ENCODE results near the gene ANKK1. TPM values are rescaled to one million over a fixed set of nuclear protein-coding genes. Genes with fewer than 3 reads are reported as not detected.

Gene ANKK1
- total and polyA plus RNA-seq, 2 of the 8 experiments (the other 6 are each of a cell fraction or from before 2014, with no cell fraction given), result 0.11 TPM; not detected in 1

DNA sequence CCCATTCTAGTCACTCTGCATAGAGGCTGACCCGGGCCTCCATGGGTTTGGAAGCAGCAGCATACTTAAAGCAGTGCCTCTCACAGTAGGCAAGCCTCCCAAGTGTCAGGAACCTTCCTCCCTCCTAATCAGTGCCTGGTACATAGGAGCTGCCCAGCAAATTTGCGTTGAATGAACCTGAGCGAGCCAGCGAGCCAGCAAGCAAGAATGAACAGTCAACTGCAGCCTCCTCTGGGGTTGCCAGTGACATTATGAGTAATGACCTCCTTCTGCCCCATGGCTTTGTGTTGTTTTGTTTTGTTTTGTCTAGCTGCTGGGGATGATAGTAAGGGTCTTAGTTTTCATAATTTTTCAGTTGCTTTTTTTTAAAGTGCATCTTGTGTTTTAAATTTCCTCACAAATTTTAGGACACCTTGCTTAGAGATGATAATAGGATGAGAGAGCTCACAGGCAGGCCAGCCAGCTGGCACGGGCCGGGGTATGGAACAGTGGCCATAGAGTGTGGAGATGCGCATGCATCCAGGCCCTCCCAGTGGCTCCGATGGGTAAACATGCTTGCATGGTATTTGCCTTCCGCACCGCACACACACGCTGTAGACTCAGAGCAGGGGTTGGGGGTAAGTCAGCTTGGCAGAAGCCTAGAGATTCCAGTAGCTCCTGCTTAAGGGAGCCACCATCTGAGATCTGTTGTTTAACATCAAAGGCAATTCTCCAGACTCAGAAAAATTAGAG is 37.1 kb upstream of the ANKK1 start:
- H3K9ac ChIP-seq (replicated peaks in 1 of 4; ENCODE audit: extremely low read depth in 1 of 4, low read depth in 3 of 4, low read length in 3 of 4), result no peak overlapping the region
- no peak overlapping the region for H3K56ac ChIP-seq (replicated peaks; ENCODE audit: insufficient read length, low read depth, low read length)
- H3K4me2 ChIP-seq (ENCODE audit: insufficient read depth in 1 of 2, low read depth in 2 of 2, low read length in 2 of 2), result no peak overlapping the region
- no peak overlapping the region for H4K8ac ChIP-seq (ENCODE audit: extremely low read depth, insufficient read depth, low read length)
- H3K4me1 ChIP-seq (replicated peaks in 1 of 4; ENCODE audit: control insufficient read depth in 3 of 4, insufficient read depth in 4 of 4, low read length in 3 of 4), result no peaks in the 10 kb centered on the region
- TF ChIP-seq RXRA (IDR thresholded peaks at IDR 0.05; ENCODE audit: insufficient read depth, low read depth, low read length), result no peak
- no peak for TF ChIP-seq JUND (IDR thresholded peaks at IDR 0.05; ENCODE audit: low read length)
- TF ChIP-seq CREB1 (IDR thresholded peaks at IDR 0.05), result no peak
- no peaks in the 10 kb centered on the region for H3K36me3 ChIP-seq (ENCODE audit: control insufficient read depth in 2 of 4, insufficient read depth in 4 of 4, low read length in 3 of 4)
- H3K14ac ChIP-seq (ENCODE audit: insufficient read length), result no peak overlapping the region
- ChIA-PET CTCF (ENCODE audit: partially characterized antibody) (interaction anchor here (0.8 to 2.9 kb wide), 6 partner anchors 11 to 38 kb away, joined by 4 to 8 read pairs (median 5); partner anchors contain the start of gene ANKK1), POLR2A (ENCODE audit: partially characterized antibody) (no interaction called here)
- WGBS, 2 experiments (ENCODE audit: extremely low coverage in 1 of 2, insufficient coverage in 1 of 2, insufficient read length in 1 of 2, insufficient replicate concordance in 2 of 2, low coverage in 1 of 2, low lambda C conversion rate in 2 of 2, missing lambda C conversion rate in 1 of 2), result 89% methylated on average over 11 of the region's 11 CpGs; no CpG with 5 or more reads in 1 of the 2 experiments
- no peak overlapping the region for H2AFZ ChIP-seq (ENCODE audit: low read length)
- no peak overlapping the region for H3K27ac ChIP-seq (ENCODE audit: low read depth, low read length)
- no peak overlapping the region for H2BK15ac ChIP-seq (ENCODE audit: low read length)
- H3K4me3 ChIP-seq (ENCODE audit: extremely low read depth in 1 of 4, insufficient read depth in 2 of 4, low read depth in 3 of 4, low read length in 4 of 4), result no peak overlapping the region
- H3K9me3 ChIP-seq (ENCODE audit: insufficient read depth in 2 of 2, low read depth in 1 of 2, low read length in 1 of 2), result no peaks in the 10 kb centered on the region
- DNase-seq (ENCODE audit: low read depth in 1 of 2, low spot score in 2 of 2) (no peak), FAIRE-seq (no peak)
- H3K27me3 ChIP-seq (replicated peaks in 1 of 4; ENCODE audit: control insufficient read depth in 3 of 4, extremely low read depth in 1 of 4, insufficient read depth in 3 of 4, low read length in 3 of 4), result no peaks in the 10 kb centered on the region
- H3K79me1 ChIP-seq (ENCODE audit: low read depth, low read length), result no peaks in the 10 kb centered on the region
- no peak overlapping the region for H2BK20ac ChIP-seq (ENCODE audit: low read length)
- no peak overlapping the region for H3K23ac ChIP-seq (ENCODE audit: insufficient read length)
- no peaks in the 10 kb centered on the region for H3K23me2 ChIP-seq (ENCODE audit: low read depth, low read length)
- H2BK120ac ChIP-seq (replicated peaks; ENCODE audit: low read depth, low read length), result no peak overlapping the region
- H3K79me2 ChIP-seq (ENCODE audit: control insufficient read depth in 1 of 2, insufficient read depth in 2 of 2, low read length in 2 of 2), result no peaks in the 10 kb centered on the region
- no peak overlapping the region for H2AK5ac ChIP-seq (ENCODE audit: low read depth, low read length)
- H4K20me1 ChIP-seq (replicated peaks in 1 of 2; ENCODE audit: control insufficient read depth in 1 of 2, insufficient read depth in 2 of 2, low read length in 2 of 2), result no peaks in the 10 kb centered on the region
- no peak overlapping the region for H4K91ac ChIP-seq (replicated peaks; ENCODE audit: insufficient read length, low read length)
- H2BK12ac ChIP-seq (ENCODE audit: low read depth, low read length), result no peak overlapping the region
- no peak overlapping the region for H3K18ac ChIP-seq (ENCODE audit: extremely low read depth, low read length)
- H4K5ac ChIP-seq (ENCODE audit: insufficient read length, low read depth, low read length), result no peak overlapping the region
- no peak overlapping the region for H2BK5ac ChIP-seq (ENCODE audit: low read depth, low read length)
- no peak overlapping the region for H3K4ac ChIP-seq (replicated peaks; ENCODE audit: insufficient read length, low read depth, low read length)
